ENCODE data around the gene PPP2R5C.
"Not testable (repeated sequence)": the region's sequence is repeated elsewhere in the genome, so short reads cannot be mapped to it uniquely, and the experiment has no call there.

PPP2R5C gene

DNA sequence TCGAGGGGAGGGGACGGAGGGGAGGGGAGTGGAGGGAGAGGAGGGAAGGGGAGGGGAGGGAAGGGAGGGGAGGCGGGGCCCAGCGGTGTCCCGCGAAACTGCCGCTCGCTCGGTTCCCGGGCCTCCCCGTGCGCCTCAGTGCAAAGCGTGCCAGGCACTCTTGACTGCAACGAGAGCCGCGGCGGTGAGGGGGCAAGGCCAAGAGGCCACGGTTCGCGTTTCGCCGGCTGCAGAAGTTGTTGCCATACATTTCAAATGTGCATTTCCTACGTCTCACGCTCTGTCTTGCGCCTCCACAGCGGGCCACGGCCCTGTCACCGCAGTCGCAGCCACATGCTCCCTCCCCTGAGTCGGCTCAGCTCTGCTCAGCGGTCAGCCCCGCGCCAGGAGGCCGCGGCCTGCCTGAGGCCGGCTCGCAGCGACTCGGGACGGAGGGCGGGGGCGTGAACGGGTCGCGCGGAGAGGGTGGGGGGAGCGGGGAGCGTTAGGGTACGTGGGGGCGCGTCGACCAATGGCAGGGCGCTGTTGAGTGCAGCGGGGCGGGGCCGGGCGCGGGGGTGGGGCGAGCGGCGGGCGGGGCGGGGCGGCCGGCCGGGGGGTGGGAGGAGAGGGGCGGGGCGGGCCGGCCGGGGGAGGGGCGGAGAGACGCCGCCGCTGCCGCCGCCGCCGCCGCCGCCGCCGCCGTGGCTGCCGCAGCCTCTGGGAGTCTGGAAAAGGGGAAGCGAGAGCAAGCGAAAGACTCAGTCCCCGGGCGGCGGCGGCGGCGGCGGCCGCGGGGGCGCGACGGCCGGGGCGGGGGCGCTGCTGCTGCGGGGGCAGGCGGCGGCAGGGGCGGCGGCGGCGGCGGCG lies at the start of gene PPP2R5C:
Gene PPP2R5C (plus strand): TSS at position 678 of the 849 bp plus-strand sequence. CDS start 185 bp downstream, outside the sequence.
- DNase-seq: peak; percentile 81 to 91

DNA sequence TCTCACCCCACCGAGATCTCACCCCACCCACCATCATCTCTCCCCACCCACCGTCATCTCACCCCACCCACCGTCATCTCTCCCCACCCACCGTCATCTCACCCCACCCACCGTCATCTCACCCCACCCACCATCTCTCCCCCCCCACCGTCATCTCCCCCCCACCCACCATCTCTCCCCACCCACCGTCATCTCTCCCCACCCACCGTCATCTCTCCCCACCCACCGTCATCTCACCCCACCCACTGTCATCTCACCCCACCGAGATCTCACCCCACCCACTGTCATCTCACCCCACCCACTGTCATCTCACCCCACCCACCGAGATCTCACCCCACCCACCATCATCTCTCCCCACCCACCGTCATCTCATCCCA lies 49.7 kb upstream of the PPP2R5C start:
- DNase-seq: not testable (repeated sequence)

DNA sequence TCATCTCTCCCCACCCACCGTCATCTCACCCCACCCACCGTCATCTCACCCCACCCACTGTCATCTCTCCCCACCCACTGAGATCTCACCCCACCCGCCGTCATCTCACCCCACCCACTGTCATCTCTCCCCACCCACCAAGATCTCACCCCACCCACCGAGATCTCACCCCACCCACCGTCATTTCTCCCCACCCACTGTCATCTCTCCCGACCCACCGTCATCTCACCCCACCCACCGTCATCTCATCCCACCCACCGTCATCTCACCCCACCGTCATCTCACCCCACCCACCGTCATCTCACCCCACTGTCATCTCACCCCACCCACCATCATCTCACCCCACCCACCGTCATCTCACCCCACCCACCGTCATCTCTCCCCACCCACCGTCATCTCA lies 49.2 kb upstream of the PPP2R5C start:
- not testable (repeated sequence) for DNase-seq

DNA sequence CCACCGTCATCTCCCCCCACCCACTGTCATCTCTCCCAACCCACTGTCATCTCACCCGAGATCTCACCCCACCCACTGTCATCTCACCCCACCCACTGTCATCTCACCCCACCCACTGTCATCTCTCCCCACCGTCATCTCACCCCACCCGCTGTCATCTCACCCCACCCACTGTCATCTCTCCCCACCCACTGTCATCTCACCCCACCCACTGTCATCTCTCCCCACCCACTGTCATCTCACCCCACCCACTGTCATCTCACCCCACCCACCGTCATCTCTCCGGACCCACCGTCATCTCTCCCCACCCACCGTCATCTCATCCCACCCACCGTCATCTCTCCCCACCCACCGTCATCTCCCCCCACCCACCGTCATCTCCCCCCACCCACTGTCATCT lies 48.4 kb upstream of the PPP2R5C start:
- DNase-seq: not testable (repeated sequence)

DNA sequence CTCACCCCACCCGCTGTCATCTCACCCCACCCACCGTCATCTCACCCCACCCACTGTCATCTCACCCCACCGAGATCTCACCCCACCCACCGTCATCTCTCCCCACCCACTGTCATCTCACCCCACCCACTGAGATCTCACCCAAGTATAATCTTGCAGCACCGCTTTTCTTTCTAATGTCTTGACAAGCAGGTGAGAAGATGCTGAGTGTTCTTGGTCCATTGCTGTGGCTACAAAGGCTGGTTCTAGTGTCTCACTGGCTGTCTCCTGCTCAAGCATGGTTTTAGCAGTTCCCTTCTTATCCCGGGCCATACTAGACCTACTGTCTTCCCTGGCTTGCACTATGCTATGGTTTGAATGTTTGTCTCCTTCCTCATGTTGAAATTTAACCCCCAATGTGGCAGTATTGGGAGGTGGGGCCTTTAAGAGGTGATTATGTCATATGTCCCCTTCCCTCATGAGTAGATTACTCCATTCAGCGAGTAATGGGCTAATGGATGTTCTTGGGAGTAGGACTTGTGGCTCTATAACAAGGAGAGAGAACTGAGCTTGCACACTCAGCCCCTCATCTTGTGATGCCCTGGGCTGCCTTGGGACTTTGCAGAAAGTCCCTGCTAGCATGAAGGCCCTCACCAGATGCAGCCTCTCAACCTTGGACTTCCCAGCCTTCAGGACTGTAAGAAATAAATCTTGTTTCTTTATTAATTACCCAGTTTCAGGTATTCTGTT lies 47.7 kb upstream of the PPP2R5C start:
- DNase-seq: no peak

DNA sequence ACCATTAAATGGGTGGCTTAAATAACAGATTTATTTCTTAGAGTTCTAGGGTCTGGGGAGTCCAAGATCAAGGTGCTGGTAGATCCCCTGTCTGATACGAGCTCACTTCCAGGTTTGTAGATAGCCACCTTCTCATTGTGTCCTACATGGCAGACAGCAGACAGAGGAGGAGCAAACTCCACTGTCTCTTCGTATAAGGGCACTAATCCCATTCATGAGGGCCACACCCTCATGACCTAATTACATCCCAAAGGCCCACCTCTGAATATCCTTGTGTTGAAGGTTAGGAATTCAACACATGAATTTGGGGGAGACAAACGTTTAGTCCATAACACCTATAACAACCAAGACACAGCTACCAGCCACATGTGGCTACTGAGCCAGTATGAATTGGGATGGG lies 47.1 kb upstream of the PPP2R5C start:
- no peak for DNase-seq

DNA sequence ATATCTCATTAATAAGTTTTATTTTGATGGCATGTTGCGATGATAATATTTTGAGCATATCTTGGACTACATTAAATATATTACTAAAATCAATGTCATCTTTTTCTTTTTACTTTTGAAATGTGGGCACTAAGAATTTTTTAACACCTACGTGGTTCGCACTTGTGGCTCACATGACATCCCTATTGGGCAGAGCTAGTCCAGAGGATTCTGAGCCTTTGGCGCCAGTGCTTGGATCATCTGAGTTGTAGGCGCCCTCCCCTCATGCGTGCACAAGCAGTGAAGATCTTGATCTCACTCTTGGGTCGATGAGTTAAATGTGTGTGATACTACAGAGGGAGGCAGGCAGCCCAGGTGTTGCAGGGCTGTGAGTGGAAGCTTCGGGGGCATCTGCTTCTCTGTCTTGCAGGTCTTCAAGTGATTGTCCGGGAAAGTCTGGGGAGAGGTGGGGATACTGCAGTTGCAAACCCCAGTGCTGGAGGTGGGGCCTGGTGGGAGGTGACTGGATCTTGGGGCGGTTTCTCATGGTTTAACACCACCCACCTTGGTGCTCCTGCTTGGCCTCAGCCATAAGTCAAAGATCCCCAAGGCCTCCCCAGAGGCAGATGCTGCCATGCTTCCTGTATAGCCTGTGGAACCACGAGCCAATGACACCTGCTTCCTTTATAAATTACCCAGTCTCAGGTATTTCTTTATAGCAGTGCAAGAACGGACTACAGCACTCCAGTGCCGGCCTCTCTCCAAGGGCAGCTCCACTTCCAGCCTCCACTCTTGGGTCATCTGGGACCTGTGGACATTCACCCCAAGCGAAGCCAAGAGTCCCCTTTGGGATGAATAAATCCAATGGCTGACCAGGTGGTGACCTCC lies 46.1 kb upstream of the PPP2R5C start:
- no peak for DNase-seq

DNA sequence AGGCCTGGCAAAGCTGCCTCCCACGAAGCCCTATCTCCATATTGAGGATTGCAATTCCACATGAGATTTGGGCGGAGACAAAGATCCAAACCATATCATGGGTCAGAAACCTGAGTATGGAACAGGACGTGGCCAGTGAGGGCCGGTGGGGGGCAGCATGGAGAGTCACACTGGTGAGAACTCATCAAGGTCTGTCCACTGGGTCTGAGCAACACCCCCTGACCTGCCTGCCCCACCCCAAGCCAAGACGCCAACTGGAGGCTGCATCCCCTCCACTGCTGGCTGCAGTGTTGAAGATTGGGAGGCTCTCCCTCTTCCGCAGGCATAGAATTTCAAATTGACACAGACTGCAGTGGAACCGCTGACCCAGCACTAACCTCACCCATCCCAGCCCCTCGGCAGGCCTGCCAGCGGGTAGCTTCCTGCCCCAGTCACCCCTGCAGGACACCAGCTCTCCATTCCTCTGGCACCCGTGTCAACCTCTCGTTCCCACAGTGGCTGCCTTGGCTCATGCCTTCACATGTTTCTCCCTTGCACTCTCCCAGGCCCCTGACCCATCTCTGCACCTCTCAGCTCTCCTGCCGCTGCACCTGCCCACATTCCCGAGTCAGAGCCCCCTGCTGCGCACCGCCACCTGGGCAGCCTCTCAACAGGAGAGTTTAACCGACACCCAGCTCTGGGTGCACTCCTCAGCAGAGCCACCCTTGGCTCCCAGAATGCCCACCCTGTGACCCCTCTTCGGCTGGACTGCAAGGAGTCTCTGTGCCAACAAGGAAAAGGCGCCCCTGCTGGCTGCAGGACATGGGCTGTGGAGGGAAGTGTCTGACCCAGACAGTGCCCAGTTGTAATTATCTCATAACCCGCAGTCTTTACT lies 45.2 kb upstream of the PPP2R5C start:
- no peak for DNase-seq

DNA sequence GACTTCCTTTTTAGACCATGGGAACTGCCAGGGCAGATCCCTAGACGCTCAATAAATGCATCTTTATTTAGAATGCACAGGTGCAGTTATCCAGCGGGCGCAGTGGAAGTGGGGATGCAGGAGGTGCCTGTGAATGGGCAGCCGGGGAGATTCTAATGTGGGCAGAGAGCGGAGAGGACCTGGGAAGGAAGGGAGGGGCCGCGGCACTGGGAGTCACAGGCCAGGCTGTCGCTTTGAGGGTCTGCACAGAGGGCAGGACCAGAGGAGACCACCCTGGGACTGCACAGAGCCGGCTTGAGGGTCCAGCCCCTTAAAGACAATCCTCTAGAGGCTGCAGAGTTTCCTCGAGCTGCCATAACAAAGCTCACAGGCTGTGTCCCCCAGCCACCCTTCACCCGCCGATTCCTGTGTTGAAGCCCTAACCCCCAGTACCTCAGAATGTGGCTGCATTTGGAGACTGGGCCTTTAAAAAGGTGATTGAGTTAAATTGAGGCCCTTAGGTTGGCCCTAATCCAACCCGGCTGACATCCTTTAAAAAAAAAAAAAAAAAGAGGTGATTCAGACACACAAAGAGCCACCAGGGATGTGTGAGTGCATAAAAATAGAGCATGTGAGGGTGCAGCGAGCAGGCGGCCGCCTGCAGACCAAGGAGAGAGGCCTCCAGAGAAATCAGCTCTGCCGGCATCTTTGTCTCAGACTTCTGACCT lies 44.4 kb upstream of the PPP2R5C start:
- no peak for DNase-seq

DNA sequence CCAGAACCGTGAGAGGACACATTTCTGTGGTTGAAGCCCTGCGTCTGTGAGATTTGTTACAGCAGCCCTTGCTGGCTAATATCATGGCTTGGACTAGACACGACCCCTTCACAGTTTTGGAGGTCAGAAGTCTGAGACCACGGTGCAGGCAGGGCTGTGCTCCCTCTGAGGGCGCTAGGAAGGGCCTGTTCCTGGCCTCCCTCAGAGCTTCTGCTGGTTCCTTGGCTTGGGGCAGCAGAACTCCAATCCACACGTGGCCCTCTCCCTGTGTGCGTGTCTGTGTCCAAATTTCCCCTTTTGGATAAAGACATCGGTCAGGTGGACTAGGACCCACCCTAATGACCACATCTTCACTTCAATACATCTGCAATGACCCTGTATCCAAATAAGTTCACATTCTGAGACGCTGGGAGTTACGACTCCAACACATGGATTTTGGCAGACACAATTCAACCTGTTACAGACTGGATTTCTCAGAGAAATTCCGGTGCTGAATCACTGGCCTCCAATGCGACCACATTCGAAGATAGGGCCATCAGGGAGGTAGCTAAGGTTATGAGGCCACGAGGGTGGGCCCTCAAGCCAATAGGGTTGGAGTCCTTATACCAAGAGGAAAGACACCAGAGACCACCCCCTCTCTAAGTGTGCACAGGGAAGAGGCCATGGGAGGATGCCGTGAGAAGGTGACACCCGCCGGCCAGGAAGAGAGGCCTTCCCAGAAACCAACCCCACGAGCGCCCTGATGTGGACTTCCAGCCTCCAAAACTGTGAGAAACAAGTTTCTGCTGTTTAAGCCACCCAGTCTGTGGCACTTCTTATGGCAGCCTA lies 43.6 kb upstream of the PPP2R5C start:
- no peak for DNase-seq

DNA sequence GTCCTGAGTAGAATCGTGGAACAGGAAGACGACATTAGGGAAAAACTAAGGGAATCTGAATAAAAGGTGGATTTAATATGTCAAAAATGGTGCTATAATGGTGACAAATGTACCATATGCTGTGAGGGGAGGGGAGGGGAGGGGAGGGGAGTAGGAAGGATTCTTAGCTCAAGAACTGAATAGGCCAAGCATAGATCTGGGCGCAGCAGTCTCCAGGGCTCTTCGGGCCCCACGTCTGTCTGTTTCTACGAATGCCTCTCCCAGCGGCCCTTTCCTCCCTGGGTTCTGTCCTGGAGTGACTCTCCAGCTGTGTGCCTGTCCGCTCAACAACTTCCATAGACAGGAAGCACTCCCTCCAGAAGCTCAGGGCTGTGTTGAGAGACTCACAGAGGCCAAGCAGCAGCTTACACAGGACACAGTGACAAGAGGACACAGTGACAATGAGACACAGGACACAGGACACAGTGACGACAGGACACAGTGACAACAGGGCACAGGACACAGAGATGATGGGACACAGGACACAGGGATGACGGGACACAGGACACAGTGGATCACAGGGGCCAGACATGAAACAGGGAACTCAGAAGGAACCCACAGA lies 42.4 kb upstream of the PPP2R5C start:
- DNase-seq: no peak

DNA sequence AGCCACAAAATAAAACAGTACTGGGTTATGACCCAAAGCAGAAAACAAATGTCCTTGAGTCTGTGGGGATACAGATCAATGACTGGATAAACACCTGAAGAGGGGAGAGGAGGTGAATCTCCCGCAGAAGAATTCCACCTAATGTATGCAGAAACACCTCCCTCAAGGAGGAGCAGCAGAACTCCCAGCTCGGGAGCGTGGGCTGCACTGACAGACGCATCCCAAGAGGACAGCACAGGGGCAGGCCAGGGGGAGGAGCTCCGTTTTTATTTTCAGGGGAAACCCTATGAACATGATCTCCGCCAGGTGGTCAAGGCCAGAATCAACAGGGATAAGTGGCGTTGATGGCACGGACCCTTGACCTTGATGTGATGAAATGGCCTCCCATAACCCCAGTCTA lies 41.8 kb upstream of the PPP2R5C start:
- DNase-seq: no peak

DNA sequence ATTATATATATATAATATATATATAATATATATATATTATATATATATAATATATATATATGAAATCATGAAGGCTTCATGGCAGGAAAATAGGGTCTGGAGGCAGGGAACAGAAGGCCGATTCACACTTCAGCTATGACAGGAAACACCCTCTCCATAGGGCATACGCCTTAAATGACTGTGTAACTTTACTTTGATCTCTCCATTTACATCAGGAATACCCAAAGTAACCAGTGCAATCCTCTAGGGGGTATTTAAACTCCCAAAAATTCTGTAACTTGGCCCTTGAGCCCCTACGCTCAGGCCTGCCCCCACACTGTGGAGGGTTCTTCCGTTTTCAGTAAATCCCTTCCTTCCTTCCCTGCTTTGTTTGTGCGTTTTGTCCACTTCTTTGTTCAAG lies 40.4 kb upstream of the PPP2R5C start:
- DNase-seq: no peak

DNA sequence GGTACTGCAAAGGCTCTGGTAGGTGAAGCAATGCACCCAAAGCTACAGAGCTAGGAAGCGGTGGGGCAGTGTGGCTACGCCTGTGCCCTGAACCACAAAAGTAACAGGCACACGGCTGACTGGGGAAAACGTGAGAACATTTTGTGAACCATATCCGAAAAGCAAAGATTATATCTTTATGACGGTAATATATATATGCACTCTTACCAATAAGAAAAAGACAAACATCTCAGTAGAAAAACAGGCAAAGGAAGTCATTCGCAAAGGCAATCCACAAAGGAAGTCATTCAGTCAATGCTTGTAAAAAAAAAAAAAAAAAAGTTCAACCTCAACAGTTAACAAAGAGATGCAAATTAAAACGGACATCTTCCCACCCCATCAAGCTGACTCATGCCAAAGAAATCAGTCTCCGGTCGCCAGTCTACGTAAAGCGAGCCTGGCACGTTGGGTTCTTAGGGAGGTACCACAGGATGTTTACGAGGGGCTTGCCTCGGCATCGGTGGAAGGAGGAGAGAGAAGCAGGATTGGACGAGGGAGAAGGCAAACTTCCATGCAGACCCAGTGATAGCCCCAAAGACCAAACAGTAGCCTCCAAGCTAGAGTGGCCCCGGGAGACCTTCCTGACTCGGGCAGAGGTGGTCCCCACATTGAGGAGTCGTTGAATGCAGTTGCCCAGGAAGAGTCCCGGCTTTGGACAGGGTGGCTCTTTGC lies 39.4 kb upstream of the PPP2R5C start:
- no peak for DNase-seq

DNA sequence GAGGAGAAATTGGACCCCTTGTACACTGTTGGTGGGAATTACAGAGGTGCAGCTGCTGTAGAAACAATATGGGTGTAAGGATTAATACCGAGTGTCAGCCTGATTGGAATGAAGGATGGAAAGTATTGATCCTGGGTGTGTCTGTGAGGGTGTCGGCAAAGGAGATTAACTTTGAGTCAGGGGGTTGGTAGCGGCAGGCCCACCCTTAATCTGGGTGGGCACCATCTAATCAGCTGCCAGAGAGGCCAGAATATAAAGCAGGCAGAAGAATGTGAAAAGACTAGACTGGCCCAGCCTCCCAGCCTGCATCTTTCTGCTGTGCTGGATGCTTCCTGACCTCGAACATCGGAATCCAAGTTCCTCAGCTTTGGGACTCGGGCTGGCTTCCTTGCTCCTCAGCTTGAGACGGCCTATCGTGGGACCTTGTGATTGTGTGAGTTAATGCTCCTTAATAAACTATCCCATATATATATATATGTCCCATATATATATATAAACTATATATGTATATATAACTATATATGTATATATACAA lies 38.4 kb upstream of the PPP2R5C start:
- no peak for DNase-seq

DNA sequence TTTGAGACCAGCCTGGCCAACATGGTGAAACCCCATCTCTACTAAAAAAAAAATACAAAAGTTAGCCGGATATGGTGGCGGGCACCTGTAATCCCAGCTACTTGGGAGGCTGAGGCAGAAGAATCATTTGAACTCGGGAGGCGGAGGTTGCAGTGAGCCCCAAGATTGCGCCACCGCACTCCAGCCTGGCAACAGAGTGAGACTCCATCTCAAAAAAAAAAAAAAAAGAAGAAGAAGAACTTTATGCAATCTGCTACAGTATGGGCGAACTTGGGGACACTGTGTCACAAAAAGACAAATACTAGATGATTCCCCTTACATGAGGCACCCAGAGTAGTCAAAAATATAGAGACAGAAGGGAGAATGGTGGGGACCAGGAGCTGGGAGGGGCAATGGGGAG lies 35.9 kb upstream of the PPP2R5C start:
- not testable (repeated sequence) for DNase-seq

DNA sequence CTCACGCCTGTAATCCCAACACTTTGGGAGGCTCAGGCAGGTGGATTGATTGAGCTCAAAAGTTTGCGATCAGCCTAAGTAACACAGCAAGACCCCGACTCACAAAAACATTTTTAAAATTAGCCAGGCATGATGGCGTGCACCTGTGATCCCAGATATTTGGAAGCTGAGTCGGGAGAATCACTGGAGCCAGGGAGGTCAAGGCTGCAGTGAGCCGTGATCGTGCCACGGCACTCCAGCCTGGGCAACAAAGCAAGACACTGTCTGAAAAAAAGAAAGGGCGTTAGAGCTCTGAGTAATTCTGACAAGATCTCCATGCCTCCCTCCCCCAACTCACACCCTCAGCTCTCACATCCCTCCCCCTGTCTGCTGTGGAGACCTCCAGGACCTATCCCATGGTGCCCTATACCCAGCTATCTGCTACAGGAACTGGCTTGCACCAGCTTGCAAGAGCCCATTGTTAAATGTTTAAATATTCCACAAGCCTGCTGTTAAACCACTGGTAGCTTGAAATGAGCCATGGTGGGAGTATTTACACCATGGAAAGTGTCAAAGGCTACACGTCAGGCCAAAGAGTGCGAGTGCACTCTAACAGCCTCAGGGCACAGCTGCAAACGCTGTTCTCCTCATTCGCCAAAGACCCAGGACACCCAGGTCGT lies 35.1 kb upstream of the PPP2R5C start:
- DNase-seq: no peak

DNA sequence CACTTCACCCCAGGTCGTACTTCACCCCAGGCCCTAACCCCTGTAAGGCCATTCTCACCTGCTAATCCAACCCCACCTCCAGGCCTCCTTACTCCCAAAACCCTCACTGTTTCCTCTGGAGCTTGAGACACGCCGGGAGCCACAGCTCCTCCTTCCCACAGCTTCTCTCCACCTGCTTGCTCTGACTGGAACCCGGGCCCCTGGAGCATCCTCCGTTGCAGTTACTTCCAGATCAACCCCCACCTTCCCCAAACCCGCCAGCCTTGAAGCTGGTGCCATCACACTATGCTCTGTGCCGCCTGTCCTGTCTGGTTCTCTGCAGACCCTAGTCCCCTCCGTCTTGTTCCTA lies 34.6 kb upstream of the PPP2R5C start:
- DNase-seq: no peak
